ENCODE results near the gene SPARC.

DNA sequence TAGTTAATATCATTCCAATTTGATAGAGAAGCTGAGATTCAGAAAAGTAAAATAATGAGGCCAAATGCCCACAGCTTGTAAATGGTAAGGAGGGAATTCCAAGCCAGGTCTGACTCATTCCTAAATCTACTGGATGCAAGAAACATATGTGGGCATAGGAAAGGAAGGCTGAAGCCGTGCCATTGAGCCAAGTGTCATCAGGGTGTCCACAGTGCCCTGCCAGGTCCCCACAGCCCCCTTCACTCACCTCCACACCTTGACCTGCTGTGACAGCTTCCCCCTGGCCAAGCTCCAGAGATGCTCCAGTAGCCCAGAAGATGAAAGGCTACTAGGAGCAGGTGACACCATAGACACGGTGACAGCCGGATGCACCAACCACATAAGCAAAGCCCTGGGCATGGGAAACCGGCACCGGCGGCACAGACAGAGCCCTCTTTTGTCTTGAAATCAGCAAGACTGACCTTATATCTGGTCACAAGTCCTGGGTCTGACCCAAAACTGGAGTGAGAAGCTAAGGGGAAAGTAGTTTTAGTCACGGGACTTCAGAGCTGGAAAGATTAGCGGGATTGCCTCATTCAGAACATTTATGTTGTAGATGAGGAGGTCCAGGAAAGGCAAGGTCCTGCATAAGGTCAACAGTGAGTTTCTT lies 75.5 kb downstream of the SPARC start:
- TF ChIP-seq, protein P1, sequence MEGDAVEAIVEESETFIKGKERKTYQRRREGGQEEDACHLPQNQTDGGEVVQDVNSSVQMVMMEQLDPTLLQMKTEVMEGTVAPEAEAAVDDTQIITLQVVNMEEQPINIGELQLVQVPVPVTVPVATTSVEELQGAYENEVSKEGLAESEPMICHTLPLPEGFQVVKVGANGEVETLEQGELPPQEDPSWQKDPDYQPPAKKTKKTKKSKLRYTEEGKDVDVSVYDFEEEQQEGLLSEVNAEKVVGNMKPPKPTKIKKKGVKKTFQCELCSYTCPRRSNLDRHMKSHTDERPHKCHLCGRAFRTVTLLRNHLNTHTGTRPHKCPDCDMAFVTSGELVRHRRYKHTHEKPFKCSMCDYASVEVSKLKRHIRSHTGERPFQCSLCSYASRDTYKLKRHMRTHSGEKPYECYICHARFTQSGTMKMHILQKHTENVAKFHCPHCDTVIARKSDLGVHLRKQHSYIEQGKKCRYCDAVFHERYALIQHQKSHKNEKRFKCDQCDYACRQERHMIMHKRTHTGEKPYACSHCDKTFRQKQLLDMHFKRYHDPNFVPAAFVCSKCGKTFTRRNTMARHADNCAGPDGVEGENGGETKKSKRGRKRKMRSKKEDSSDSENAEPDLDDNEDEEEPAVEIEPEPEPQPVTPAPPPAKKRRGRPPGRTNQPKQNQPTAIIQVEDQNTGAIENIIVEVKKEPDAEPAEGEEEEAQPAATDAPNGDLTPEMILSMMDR (optimal IDR thresholded peaks at IDR 0.05 in 1 of 3, IDR thresholded peaks at IDR 0.05 in 1 of 3, conservative IDR thresholded peaks at IDR 0.05 in 1 of 3; ENCODE audit: extremely low read depth in 1 of 3, insufficient read depth in 2 of 3, low read length in 3 of 3), result no peak
- TF ChIP-seq EZH2 (IDR thresholded peaks at IDR 0.05; ENCODE audit: low read length), result no peak

Data from keratinocyte (primary cell).